K562 (cell line): ENCODE measurements around the gene CHST7. TPM values are rescaled to one million over a fixed set of nuclear protein-coding genes. Genes with fewer than 3 reads are reported as not detected.

Source experiments
- JUNB ChIP-seq: fragments of 450-650 bp; formaldehyde crosslinking; conservative IDR thresholded peaks from 2 replicates; pipeline ENCODE4 v1.4.0; 2020; ENCODE audit warnings: mild to moderate bottlenecking
- MTA3 ChIP-seq: fragments of 450-650 bp; formaldehyde crosslinking; IDR thresholded peaks from 2 replicates; pipeline ENCODE4 v1.6.1; 2017; ENCODE audit warnings: mild to moderate bottlenecking, borderline replicate concordance
- polyA plus RNA-seq, 8 experiments: library from polyadenylated mRNA; depleted of rRNA in 4 of 8; stranded (reverse) in 5 of 8; unstranded in 3 of 8; fragments of >200 nt; fragmentation: Nextera tagmentation in 2 of 8; fragmentation: Illumina TruSeq in 1 of 8; extraction: Ambion mirVana in 2 of 8; extraction: Trizol in 1 of 8; gene quantifications; 2 replicates each; pipeline versions ENCODE4 v1.2.1 to v1.2.3, GENCODE V29; 2011 to 2014; ENCODE audit warnings: inconsistent platforms in 1 of 8, missing spikeins in 1 of 8
- total RNA-seq, 7 experiments: library from RNA; depleted of rRNA in 6 of 7; stranded (reverse); fragments of >200 nt in 6 of 7; fragmentation: Illumina TruSeq in 2 of 7; extraction: Trizol in 2 of 7; gene quantifications; 2 replicates each; pipeline versions ENCODE4 v1.2.1 to v1.2.3, GENCODE V29; 2011 to 2021; ENCODE audit warnings: low replicate concordance in 1 of 7
- TF ChIP-seq, protein P1 (sequence below), 2 experiments: fragments of 450-650 bp; IDR thresholded peaks; 2 replicates each; pipeline ENCODE4 v1.6.1; 2016; ENCODE audit warnings: mild to moderate bottlenecking in 2 of 2, borderline replicate concordance in 1 of 2, low read depth in 1 of 2, moderate library complexity in 1 of 2
- TF ChIP-seq, protein P2 (sequence below): fragments of 250-450 bp; sonication (Bioruptor Pico); IDR thresholded peaks from 2 replicates; pipeline ENCODE4 v1.5.0; 2021; ENCODE audit warnings: mild to moderate bottlenecking, moderate library complexity

Gene CHST7
- total and polyA plus RNA-seq, 9 of the 15 experiments (the other 6 are each of a cell fraction or from before 2014, with no cell fraction given), result 0.04 to 0.41 (median 0.09) TPM; not detected in 2

DNA sequence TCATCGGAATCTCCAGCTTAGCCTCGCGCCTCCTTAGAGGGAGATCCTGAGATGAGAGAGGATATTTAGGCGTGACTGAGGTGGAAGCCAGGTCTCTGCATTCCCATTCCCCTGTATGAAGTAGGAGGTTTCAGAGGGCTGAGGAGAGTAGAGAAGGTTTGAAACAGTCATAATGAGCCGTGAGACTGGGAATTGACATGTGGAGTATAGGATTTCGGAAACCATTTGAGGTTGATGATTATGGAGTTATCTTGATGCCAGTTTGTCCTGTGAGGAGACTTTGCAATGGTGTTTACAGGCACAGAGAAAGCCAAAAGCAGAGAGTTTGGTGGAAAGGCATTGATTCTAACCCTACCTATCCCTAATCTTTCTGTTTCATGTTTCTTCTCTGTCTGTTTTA is 2.0 kb downstream of the CHST7 start (continued):
- TF ChIP-seq, protein P1, sequence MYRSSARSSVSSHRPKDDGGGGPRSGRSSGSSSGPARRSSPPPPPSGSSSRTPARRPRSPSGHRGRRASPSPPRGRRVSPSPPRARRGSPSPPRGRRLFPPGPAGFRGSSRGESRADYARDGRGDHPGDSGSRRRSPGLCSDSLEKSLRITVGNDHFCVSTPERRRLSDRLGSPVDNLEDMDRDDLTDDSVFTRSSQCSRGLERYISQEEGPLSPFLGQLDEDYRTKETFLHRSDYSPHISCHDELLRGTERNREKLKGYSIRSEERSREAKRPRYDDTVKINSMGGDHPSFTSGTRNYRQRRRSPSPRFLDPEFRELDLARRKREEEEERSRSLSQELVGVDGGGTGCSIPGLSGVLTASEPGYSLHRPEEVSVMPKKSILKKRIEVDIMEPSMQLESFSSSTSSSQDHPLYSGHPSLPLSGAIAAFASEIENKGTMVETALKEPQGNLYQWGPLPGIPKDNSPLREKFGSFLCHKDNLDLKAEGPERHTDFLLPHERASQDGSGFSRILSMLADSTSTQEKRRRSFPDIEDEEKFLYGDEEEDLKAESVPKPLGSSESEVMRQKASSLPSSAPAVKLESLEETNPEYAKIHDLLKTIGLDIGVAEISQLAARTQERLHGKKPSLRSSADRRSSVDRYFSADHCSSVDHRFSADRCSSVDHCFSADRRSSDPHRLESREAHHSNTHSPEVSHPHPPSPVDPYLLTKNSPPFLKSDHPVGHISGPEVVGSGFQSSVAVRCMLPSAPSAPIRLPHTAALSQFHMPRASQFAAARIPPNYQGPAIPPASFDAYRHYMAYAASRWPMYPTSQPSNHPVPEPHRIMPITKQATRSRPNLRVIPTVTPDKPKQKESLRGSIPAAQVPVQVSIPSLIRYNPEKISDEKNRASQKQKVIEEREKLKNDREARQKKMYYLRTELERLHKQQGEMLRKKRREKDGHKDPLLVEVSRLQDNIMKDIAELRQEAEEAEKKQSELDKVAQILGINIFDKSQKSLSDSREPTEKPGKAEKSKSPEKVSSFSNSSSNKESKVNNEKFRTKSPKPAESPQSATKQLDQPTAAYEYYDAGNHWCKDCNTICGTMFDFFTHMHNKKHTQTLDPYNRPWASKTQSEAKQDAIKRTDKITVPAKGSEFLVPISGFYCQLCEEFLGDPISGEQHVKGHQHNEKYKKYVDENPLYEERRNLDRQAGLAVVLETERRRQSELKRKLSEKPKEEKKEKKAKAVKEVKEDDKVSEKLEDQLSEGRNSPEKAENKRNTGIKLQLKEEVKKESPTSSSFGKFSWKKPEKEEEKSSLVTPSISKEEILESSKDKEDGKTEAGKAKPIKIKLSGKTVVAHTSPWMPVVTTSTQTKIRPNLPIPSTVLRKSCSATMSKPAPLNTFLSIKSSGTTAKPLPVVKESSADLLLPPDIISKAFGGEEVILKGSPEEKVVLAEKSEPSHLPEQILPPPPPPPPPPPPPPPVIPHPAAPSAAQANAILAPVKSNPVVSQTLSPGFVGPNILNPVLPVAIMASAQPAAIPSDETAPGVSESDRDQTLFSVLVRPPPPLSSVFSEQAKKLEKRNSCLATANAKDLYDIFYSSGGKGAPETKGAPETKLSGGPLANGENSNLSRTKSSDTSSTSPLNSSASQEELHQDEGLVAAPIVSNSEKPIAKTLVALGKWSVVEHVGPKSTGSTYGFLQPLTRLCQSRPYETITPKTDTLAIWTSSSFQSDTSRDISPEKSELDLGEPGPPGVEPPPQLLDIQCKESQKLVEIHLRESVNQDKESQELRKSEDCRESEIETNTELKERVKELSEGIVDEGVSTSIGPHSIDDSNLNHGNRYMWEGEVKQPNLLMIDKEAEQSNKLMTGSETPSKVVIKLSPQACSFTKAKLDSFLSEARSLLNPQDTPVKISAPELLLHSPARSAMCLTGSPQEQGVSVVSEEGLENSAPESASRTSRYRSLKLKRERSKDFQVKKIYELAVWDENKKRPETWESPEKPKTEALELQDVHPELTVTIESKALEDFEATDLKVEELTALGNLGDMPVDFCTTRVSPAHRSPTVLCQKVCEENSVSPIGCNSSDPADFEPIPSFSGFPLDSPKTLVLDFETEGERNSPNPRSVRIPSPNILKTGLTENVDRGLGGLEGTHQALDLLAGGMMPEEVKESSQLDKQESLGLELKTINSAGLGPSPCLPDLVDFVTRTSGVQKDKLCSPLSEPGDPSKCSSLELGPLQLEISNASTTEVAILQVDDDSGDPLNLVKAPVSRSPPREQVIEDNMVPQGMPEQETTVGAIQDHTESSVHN (IDR thresholded peaks at IDR 0.05; ENCODE audit: borderline replicate concordance in 1 of 2, low read depth in 1 of 2), result no peak
- no peak for TF ChIP-seq JUNB (CRISPR knock-in tag)
- TF ChIP-seq MTA3, result no peak
- TF ChIP-seq, protein P2, sequence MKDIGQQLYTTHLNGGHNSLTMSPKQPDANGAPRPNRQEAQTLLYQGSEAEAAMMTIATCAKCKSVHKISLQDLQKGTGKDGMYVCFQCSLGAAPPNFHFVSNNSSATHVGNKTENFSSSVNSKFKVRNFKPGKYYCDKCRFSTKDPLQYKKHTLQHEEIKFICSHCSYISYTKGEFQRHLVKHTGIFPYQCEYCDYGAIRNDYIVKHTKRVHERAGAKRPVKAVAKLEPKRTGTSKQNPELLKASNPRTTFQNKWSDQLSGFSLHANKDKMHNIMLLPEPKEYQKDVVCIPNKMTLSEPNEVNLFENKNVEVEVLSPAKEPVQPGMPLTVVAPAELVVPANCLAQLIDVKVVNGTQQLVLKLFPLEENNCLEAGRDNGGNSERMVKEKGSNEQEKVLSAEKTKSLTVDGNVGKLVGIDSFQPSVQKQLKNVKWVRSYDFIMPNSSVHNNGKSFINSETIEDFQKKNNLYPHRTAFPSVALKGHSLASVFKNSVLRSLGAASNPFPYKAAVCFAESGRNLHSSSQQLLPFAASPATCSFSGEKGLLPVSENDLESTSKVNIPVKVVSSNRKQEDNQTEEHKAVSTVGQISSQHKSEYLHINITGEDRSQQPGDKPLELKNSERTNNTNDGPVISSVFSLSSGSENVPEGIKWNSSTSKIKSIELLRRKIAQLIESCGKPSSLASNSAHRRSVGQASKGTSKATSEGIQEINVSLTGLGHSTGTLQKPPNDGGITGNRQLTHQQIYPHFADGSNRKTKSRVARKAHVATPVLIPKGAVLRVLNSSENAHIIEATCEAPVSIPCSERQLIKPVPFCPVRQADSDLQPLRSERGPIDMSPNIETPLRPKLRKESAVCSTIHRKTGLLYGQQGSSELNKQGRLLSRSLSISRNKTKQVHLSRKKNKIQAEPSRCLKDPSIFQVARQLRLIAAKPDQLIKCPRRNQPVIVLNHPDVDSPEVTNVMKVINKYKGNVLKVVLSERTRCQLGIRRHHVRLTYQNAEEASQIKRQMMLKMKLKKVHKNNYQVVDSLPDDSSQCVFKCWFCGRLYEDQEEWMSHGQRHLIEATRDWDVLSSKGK, result no peak
